RWPE2 (cell line): ENCODE measurements around the gene PCDHA2.
"Not testable (repeated sequence)": the region's sequence is repeated elsewhere in the genome, so short reads cannot be mapped to it uniquely, and the experiment has no call there.

ENCODE experiments used
- ATAC-seq: fragments of 200-7000 bp; cut with Tn5 transposase; 3 replicates; pipeline ENCODE4 v1.9.1; 2021; ENCODE audit warnings: low read depth
- DNase-seq: peaks from one replicate; pipeline ENCODE4 v3.0.0-alpha.2; 2020; ENCODE audit warnings: low spot score
- H3K27ac ChIP-seq: fragments of 450-650 bp; 2 replicates; pipeline ENCODE4 v1.5.1; 2017; ENCODE audit warnings: mild to moderate bottlenecking; ENCODE audit not compliant: poor library complexity, severe bottlenecking
- H3K27me3 ChIP-seq: fragments of 250-450 bp; sonication (Bioruptor Pico); 2 replicates; pipeline ENCODE4 v1.5.1; 2021; ENCODE audit warnings: mild to moderate bottlenecking, moderate library complexity; ENCODE audit not compliant: insufficient read depth, poor library complexity, severe bottlenecking
- H3K36me3 ChIP-seq: fragments of 250-450 bp; sonication (Bioruptor Pico); 2 replicates; pipeline ENCODE4 v1.5.1; 2020; ENCODE audit warnings: low read depth, mild to moderate bottlenecking, moderate library complexity
- H3K4me1 ChIP-seq: fragments of 250-450 bp; sonication (Bioruptor Pico); 2 replicates; pipeline ENCODE4 v1.5.1; 2021; ENCODE audit warnings: mild to moderate bottlenecking, moderate library complexity; ENCODE audit not compliant: insufficient read depth, poor library complexity, severe bottlenecking
- H3K4me3 ChIP-seq: fragments of 250-450 bp; sonication (Bioruptor Pico); 2 replicates; pipeline ENCODE4 v1.5.1; 2021; ENCODE audit warnings: mild to moderate bottlenecking, moderate library complexity; ENCODE audit not compliant: severe bottlenecking
- H3K9me3 ChIP-seq: fragments of 250-450 bp; sonication (Bioruptor Pico); 2 replicates; pipeline ENCODE4 v1.5.1; 2021; ENCODE audit warnings: mild to moderate bottlenecking, moderate library complexity; ENCODE audit not compliant: severe bottlenecking
- CTCF ChIP-seq: fragments of 450-650 bp; IDR thresholded peaks from one replicate; pipeline ENCODE4 v1.5.1; 2017; ENCODE audit warnings: mild to moderate bottlenecking, moderate library complexity; ENCODE audit not compliant: poor library complexity, severe bottlenecking

PCDHA2 gene

GRCh38 chr5:140785905-140786686 is 8.6 kb upstream of the PCDHA2 start, which contains the start of gene PCDHA1:
PCDHA1 (plus strand) TSS chr5:140786140.
- peaks cover 20% of the 10 kb centered on the region for H3K9me3 ChIP-seq
- peak; percentile 26 for TF ChIP-seq CTCF

GRCh38 chr5:140787422-140787821 is 7.2 kb upstream of the PCDHA2 start:
- peaks cover 45% of the 10 kb centered on the region for H3K27me3 ChIP-seq
- not testable (repeated sequence) for H3K4me1 ChIP-seq, H3K36me3 ChIP-seq, H3K4me3 ChIP-seq, DNase-seq, H3K27ac ChIP-seq, ATAC-seq
- H3K9me3 ChIP-seq: peaks cover 15% of the 10 kb centered on the region

More at GRCh38 chr5:140785905-140786686, 8.6 kb upstream of the PCDHA2 start, which contains the start of gene PCDHA1:
- no peak within 1 kb of the TSS for H3K4me3 ChIP-seq
- H3K27me3 ChIP-seq: peaks cover 43% of the 10 kb centered on the region
- no peaks in the 10 kb centered on the region for H3K4me1 ChIP-seq
- no peaks in the 10 kb centered on the region for H3K36me3 ChIP-seq
- DNase-seq (no peak), ATAC-seq (no peak)
- no peak within 1 kb of the TSS for H3K27ac ChIP-seq

GRCh38 chr5:140787849-140788504 is 6.7 kb upstream of the PCDHA2 start:
- not testable (repeated sequence) for H3K4me1 ChIP-seq, H3K4me3 ChIP-seq, ATAC-seq, H3K27ac ChIP-seq, H3K36me3 ChIP-seq, DNase-seq
- Histone ChIP-seq H3K27me3 (peaks cover 45% of the 10 kb centered on the region), H3K9me3 (peaks cover 12% of the 10 kb centered on the region)

GRCh38 chr5:140791089-140791488 is 3.6 kb upstream of the PCDHA2 start:
- no peaks in the 10 kb centered on the region for H3K36me3 ChIP-seq
- no peak for TF ChIP-seq CTCF
- no peak overlapping the region for H3K27ac ChIP-seq
- no peak for ATAC-seq
- H3K4me3 ChIP-seq: no peak overlapping the region
- peaks cover 16% of the 10 kb centered on the region for H3K9me3 ChIP-seq
- no peak for DNase-seq
- no peaks in the 10 kb centered on the region for H3K4me1 ChIP-seq
- peaks cover 63% of the 10 kb centered on the region for H3K27me3 ChIP-seq

GRCh38 chr5:140795259-140795641 is 598 bp downstream of the PCDHA2 start:
- H3K9me3 ChIP-seq: peaks cover 4% of the 10 kb centered on the region
- DNase-seq (no peak), ATAC-seq (no peak; the same call in 2 of the 3 replicates)
- TF ChIP-seq CTCF: peak; percentile 45
- H3K27ac ChIP-seq: no peak overlapping the region
- no peaks in the 10 kb centered on the region for H3K4me1 ChIP-seq
- peaks cover 41% of the 10 kb centered on the region for H3K27me3 ChIP-seq
- H3K4me3 ChIP-seq: no peak overlapping the region
- H3K36me3 ChIP-seq: no peaks in the 10 kb centered on the region

GRCh38 chr5:140796072-140796717 is 1.5 kb downstream of the PCDHA2 start:
- H3K9me3 ChIP-seq, H3K36me3 ChIP-seq, H3K4me1 ChIP-seq, ATAC-seq, H3K4me3 ChIP-seq, H3K27ac ChIP-seq: not testable (repeated sequence)
- peak; percentile 63 for DNase-seq
- H3K27me3 ChIP-seq: peaks cover 40% of the 10 kb centered on the region
